ENCODE measurements around the gene PIN4.
A peak's percentile ranks its signal among the peaks of the same experiment; 100 is the strongest.
"Not testable (repeated sequence)": the region's sequence is repeated elsewhere in the genome, so short reads cannot be mapped to it uniquely, and the experiment has no call there.

Gene PIN4

GRCh38 chrX:72181178-72182125 is at the start of gene PIN4:
TSS of gene PIN4 (plus strand) at chrX:72181757. CDS start at chrX:72181786, 29 bp downstream.
- DNase-seq (ENCODE audit: extremely low read depth in 1 of 2, low read depth in 1 of 2) = peak; percentile 47 to 77

DNA sequence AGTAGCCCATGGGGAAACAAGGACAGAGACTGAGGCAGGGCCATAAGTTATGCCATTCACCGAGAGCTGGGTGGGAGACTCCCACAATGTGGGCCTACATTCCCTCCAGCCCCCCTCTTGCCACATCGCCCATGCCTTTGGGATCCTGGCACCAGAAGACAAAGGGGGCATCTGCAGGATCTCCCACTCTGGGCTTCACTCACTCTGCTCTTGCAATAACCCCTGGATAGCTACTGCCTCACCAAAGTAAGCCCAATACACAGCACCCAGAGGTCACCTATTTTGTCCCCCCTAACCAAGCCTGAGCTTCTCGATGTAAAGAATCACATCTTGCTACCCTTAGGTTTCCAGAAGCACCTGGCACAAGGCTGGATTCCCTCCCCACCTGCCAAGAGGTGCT is 49.1 kb upstream of the PIN4 start:
- DNase-seq (ENCODE audit: extremely low read depth in 1 of 2, low read depth in 1 of 2) = no peak

- DNase-seq (ENCODE audit: extremely low read depth in 1 of 2, low read depth in 1 of 2) = no peak
Measured at GRCh38 chrX:72133851-72134546, 47.6 kb upstream of the PIN4 start.

DNA sequence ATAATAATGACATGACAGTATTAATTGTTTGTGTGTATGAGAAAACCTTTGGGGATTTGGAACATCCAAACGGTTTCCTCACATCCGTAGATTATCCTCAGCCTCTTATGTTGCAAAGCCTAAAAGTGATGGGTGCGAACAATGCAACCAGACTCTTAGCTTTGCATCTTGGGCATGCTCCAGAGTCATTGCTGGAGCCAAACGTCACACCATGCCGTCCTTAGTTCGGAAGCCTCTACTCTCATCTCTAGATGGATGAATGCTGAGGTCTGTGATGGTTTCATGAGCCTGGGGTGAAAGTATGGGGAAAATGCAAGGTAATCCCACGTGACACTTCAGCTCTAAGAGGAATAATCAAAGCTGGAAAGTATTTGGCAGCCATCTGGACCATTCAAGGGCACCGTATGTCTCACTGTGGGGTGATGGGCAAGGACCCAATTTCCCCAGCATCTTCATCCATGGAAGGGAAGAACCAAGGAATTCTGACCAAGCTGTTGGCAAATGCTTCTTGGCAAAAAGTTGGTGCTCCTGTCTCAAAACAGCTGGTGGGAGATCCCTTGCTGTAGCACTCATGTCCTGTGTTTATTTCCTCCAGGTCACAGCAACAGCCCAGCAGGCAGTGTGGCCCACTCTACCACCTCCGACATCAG is 43.6 kb upstream of the PIN4 start:
- no peak for DNase-seq (ENCODE audit: extremely low read depth in 1 of 2, low read depth in 1 of 2)

DNA sequence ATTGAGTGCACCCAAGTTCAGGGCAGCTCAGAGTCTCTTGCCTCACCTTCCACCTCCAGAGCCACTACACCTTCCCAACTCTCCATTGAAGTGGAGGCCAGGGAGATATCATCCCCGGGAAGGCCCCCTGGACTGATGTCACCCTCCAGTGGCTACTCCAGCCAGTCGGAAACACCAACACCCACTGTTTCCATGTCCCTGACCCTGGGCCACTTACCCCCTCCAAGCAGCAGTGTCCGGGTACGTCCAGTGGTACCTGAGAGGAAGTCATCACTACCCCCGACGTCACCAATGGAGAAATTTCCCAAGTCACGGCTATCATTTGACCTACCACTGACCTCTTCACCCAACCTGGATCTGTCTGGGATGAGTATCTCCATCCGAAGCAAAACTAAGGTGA is 42.0 kb upstream of the PIN4 start:
- DNase-seq (ENCODE audit: extremely low read depth in 1 of 2, low read depth in 1 of 2) = no peak

DNA sequence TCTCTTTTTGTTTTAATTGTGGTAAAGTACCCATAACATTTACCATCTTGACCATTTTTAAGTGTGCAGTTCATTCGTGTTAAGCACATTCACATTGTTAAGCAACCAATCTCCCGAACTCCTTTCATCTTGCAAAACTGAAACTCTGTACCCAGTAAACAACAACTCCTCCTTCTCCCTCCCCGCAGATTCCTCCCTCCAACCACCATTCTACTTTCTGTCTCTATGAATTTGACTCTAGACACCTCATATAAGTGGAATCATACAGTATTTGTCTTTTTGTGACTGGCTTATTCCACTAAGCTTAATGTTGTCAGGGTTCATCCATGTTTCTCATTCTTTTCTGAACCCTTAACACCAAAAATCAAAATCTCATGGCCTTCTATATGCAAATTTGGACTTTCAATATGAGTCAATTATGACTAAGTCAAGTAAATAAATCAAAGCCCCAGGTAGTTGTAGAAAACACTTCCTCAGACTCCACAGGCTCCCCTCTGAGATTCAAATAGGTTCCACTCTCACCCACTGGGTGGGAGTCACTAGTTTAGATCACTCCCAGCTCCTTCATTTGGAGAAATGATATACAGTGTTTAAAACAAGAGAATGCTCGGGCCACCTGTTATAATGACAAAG is 40.1 kb upstream of the PIN4 start:
- no peak for DNase-seq (ENCODE audit: extremely low read depth in 1 of 2, low read depth in 1 of 2)

- DNase-seq (ENCODE audit: extremely low read depth in 1 of 2, low read depth in 1 of 2) = no peak
Measured at GRCh38 chrX:72142094-72142793, 39.3 kb upstream of the PIN4 start.

DNA sequence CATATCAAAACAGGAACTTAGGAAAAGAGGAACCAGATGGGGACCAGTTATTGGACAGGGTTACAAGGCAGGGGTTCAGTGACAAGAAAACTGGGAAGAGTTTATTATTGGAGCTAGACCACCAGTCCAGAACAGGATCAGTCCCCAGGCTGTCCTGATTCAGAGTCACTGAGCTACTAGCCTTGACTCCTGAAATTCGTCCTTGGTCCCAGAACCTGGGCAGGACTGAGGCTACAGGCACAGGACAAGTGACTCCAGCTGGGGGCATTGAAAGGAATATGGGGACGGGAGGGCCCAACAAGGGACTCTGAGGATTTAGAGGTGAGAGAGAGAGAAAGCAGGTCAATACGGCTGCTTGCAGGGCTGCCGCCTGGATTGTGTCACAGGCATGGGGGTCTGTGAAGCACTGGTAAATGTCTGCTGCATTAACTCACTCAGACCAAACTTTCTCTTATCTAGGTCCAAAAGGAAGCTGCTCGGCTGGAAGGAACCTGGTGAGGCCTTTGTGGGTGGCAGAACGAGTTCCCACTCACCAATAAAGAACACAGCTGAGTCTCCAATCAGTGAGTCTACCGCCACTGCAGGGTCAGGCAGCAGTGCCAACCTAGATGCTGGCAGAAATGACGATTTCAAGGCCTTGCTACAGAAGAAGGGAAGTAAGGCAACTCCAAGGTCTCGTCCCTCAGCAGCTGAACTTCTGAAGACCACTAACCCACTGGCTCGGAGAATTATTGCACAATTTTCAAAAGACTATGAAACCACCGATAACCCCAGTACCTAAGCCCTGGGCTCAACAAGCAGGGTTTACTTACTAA is 38.6 kb upstream of the PIN4 start:
- no peak for DNase-seq (ENCODE audit: extremely low read depth in 1 of 2, low read depth in 1 of 2)

DNA sequence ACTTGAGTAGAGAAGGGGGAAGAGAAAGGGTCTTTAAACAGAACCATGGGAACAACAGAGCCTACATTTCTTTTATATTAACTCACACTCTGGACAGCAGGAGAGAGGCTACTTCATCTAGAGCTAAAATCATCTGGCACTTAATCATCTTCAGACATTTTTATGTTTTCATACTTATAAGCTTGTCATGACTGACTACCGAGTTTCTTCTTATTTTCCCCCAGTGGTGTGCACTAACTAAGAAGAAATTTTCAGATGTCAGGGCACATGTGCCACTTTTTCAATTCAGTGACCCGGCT is 38.0 kb upstream of the PIN4 start:
- DNase-seq (ENCODE audit: extremely low read depth in 1 of 2, low read depth in 1 of 2) = no peak

DNA sequence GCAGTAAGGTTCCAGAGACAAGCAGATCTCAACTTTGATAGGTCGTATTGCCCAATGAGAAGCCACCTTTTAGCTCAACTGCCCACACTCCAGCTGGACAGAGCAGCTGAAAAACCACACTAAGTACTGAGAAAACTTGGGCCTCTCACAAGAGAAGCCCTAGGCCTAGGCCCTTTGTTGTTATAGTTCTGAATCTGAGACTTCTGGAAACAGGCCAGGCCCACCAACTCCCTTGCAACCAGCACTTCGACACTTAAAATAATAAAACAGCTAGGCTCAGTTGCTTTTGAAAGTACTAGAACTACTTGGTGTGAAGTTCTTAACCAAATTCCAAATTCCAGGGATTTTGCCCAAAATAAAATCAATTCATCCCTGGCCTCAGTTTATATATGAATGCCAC is 36.4 kb upstream of the PIN4 start:
- no peak for DNase-seq (ENCODE audit: extremely low read depth in 1 of 2, low read depth in 1 of 2)

GRCh38 chrX:72146527-72146926 is 35.0 kb upstream of the PIN4 start:
- no peak for DNase-seq (ENCODE audit: extremely low read depth in 1 of 2, low read depth in 1 of 2)

- no peak for DNase-seq (ENCODE audit: extremely low read depth in 1 of 2, low read depth in 1 of 2)
Measured at GRCh38 chrX:72158773-72159172, 22.8 kb upstream of the PIN4 start.

GRCh38 chrX:72159769-72160168 is 21.8 kb upstream of the PIN4 start:
- DNase-seq (ENCODE audit: extremely low read depth in 1 of 2, low read depth in 1 of 2) = no peak

DNA sequence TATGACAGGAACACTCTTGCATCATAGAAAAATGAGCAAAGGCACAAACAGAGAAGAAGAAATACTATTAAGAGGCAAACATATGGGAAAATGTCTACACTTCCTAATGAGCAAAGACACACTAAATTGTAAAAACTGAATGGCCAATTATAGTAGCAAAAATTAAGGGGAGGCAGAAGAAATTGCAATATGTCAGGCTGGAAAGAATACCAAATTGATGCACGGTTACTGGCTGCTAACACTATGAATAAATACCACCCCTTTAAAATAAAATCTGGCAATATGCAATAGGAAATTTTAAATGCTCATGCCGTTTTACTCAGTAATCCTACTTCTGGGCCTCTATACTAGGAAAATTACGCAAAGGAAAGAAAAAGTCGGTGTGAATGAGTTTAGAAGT is 16.0 kb upstream of the PIN4 start:
- no peak for DNase-seq (ENCODE audit: extremely low read depth in 1 of 2, low read depth in 1 of 2)

DNA sequence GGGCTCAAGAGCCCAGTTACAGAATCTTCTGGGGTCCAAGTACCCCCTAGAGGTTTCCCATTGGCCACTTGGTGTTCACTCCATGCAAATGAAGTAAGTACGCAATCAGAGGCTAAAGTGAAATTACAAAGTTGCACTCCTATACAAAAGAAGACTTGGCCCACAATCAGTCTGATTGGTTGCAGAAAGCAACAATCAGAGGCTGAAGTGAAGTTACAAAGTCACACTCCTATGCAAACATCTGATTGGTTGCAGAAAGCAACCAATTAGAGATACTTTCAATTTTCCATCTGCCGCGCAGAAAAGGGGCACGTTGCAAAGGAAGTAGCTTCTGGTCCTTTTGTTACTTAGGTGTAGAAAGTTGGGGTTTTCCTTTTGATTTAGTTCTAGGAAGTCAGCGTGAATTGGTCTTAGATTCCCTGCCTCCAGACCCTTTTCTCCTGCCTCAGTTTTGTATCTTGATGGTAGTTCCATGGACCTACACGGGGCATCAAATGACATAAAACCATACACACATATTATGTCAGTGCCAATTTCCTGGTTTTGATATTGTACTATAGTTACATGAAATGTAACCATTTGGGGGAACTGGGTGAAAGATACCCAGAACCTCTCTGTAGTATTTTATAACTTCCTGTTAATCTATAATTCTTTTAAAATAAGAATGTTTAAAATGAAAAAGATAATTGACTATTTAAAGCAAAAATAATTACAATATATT is 12.4 kb upstream of the PIN4 start:
- no peak for DNase-seq (ENCODE audit: extremely low read depth in 1 of 2, low read depth in 1 of 2)

DNA sequence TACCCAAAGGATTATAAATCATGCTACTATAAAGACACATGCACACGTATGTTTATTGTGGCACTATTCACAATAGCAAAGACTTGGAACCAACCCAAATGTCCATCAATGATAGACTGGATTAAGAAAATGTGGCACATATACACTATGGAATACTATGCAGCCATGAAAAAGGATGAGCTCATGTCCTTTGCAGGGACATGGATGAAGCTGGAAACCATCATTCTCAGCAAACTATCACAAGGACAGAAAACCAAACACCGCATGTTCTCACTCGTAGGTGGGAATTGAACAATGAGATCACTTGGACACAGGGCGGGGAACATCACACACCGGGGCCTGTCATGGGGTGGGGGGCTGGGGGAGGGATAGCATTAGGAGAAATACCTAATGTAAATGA is 5.3 kb upstream of the PIN4 start:
- not testable (repeated sequence) for DNase-seq (ENCODE audit: extremely low read depth in 1 of 2, low read depth in 1 of 2)

DNA sequence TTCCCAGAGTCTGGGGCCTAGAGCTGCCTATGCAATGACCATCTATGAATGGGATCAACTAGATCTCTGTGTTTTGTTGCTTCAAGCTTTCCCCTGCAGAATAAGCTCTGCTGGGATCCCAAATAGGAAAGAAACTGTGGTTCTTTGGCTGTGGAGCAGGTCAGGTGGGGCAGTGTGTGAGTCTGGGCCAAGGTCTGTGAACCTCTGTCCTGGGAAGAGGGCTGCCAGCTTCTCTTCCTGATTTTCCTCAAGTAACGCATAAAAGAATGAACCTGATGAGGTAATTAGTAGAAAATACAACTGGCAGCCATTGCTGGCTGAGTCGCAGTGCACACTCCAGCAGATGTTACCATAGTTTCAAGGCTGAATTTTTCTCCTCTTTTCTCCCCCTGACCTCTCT is 4.6 kb upstream of the PIN4 start:
- DNase-seq (ENCODE audit: extremely low read depth in 1 of 2, low read depth in 1 of 2) = no peak

- no peak for DNase-seq (ENCODE audit: extremely low read depth in 1 of 2, low read depth in 1 of 2)
Measured at GRCh38 chrX:72180539-72180938, 1.0 kb upstream of the PIN4 start.

DNA sequence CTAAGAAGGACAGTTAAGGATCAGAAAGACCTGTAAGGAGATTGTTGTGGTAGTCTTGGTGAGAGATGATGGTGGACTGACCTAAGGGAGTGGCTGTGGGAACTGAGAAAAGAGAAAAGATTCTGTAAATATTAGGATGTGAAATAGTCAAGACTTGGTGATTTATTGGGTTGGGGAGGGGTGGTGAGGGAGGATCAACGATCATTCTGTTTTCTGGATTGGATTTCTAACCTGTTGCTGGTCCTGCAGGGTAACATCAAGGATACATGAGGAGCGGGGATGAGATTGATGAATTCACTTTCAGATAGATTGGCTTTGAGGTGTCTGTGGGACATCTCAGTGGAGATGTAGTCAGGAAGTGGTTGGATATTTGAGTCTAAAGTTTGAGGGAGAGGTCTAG is 1.4 kb downstream of the PIN4 start:
- DNase-seq (ENCODE audit: extremely low read depth in 1 of 2, low read depth in 1 of 2) = no peak

Measured in stimulated activated CD8-positive, alpha-beta memory T cell treated with anti-CD3 and anti-CD28 coated beads, Interleukin-7, amount 100 ng/mL, for 48 hours (primary cell).